Measurements from ENCODE around the gene DNASE1L3.
"Not testable (repeated sequence)": the region's sequence is repeated elsewhere in the genome, so short reads cannot be mapped to it uniquely, and the experiment has no call there.

DNASE1L3 gene

DNA sequence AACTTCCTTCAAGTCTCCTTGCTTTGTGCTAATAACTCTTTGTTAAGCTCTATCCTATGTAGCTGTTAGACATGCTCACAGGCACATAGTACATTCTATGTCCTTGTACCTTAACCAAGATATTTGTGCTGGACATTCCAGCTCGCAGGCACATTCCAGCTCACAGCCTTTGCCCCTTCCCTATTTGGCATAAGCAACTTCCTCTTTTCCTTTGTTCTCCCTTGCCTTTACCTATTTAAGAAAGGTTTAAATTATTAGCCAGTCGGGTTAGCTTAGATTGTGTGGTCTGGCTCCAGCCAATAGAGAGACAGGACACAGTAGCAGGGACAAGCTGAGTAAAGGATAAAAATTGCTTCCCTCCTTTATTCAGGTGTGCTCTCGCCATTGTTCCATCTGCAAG lies 9.3 kb downstream of the DNASE1L3 start:
- DNase-seq (ENCODE audit: low read depth), result not testable (repeated sequence)

DNA sequence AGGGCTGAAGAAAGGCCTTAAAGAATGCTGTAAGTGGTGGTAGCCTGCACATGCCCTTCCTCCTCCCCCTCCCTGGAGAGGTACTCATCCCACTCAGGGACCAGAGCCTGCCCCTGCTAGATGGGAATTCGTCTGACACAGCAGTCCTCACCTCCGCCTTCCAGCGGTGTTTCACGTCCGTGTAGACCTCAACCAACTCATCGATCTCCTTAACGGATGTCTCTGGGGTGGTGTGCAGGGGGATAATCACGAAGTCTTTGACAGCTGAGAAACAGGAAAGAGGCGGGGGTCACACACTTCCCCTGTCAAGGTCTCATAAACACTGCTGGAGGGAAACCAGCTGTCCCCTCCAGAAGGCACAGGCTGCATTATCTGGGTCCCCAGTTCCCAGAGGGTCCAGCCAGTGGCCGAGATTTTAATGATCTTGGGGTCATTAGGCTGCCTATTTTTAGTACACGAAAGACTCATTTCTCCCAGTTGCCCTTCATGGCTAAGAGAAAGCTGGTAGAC lies 9.9 kb downstream of the DNASE1L3 start:
- no peak for DNase-seq (ENCODE audit: low read depth)

DNA sequence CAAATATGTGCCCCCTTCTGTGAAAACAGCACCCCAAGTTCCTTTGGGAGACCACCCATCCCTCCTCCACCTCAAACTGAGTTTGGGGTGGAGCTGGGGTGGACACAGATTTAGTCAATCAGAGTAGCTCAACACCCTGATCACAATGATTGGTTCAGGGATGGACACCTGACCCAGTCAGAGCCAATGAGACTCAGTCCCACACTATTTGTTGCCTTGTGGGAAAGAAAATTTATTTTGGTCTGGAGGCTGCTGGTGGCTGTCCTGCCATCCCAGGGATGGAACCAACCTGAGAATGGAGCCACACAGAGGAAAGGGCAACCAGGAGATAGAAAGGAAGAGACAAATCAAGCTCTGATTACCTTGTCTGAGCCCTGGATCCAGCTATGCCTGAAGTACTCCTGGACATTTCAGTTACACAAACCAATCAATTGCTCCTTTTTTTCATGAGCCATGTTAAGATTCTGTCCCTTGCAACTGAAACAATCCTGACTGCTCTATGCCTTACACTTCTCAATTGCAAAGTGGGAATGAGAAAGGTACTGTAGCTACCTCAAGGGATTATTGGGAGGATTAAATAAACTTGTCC lies 10.6 kb downstream of the DNASE1L3 start:
- no peak for DNase-seq (ENCODE audit: low read depth)

DNA sequence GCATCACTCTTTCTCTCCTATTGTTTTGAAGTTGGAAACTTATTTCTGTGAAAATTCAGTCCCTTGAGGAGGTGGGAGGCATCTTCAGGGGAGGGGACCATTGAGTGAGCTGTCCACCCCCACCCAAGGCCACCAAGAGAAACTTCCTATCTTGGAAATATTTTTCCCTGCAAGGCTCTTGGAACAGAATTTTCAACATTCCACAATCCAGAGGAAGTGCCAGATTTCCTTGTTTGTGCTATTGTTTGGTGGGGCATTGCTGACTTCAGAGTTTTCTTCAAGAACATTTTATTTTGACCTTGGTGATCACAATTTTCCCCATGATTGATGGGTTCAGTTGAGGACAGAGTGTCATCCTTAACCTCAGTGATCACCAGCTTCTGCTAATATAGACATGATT lies 12.0 kb downstream of the DNASE1L3 start:
- no peak for DNase-seq (ENCODE audit: low read depth)

DNA sequence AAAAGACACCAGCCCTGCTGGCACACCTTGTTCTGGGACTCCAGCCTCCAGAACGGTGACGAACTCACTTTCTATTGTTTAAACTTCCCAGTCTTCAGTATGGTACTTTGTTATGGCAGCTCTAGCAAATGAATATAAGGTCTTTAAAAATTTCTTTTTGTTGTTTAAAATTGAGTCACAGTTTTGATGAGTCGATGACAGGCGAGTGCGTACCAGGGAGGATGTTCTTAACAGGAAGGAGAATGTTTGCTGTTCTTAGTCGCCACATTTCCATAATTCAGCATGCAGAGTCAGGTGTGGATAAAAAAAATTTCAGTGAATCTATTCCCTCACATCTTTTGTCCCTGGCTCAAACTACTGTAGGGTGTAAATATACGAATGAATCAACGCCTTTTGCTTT lies 12.4 kb downstream of the DNASE1L3 start:
- no peak for DNase-seq (ENCODE audit: low read depth)

DNA sequence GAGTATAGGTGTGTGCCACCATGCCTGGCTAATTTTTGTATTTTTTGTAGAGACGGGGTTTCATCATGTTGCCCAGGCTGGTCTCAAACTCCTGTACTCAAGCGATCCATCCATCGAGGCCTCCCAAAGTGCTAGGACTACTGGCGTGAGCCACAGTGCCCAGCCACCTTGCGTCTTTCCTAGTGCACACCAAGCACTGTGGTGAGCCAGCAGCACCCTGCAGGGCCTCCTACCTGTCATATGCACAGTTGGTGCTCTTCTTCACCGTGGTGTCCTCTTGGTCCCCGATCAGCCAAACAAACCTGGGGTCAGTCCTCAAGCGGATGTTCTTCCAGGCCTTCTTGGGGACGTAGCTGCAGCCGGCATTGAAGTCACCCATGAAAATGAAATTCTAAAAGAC lies 13.2 kb downstream of the DNASE1L3 start:
- DNase-seq (ENCODE audit: low read depth), result no peak

DNA sequence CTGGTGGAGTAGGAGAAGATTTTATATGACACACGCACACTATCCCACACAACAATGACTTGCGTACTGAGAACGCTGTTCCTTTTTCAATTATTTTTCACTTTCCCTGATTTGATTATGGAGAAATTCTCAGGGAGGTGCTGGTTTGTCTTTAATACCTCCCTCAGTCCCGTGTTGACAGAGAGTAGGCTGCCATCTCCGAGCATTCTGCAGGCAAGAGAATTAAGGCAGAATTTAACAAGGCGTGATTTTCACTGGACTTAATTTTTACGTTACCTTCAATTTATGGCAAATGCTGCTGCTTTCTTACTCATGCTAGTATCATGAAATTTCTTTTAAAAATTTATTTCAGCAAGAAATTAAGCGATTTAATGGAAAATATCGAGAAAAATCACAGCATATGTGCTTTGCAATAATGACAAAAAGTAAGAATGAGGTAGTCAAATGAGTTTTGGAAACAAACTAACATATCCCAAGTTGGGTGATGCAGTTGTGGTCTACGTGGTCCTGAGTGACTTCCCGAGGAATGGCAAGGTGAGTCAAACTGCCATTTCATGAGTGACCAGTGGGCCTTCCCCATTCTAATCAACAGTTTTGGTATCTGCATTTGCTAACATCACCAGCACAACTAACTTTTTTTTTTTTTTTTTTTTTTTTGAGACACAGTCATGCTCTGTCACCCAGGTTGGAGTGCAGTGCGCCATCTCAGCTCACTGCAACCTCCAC lies 16.9 kb downstream of the DNASE1L3 start:
- no peak for DNase-seq (ENCODE audit: low read depth)

DNA sequence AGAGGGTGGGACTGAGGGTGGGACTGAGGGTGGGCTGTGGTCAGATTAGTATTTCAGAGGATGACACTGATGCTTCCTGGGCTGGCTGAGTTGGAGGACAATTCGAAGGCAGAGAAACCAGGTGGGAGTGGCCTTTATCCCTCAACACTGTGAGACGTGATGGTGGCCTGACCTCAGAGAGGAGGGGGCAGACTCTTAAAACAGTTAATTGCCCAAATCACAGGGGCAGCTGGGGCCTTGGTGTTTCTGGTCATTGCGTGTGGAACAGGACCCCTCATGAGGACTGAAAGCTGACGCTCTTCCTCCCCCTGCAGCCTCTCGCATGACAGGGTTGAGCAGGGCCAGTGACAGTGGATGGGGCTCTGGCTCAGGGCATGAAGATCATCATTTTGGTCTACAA lies 18.7 kb downstream of the DNASE1L3 start:
- no peak for DNase-seq (ENCODE audit: low read depth)

DNA sequence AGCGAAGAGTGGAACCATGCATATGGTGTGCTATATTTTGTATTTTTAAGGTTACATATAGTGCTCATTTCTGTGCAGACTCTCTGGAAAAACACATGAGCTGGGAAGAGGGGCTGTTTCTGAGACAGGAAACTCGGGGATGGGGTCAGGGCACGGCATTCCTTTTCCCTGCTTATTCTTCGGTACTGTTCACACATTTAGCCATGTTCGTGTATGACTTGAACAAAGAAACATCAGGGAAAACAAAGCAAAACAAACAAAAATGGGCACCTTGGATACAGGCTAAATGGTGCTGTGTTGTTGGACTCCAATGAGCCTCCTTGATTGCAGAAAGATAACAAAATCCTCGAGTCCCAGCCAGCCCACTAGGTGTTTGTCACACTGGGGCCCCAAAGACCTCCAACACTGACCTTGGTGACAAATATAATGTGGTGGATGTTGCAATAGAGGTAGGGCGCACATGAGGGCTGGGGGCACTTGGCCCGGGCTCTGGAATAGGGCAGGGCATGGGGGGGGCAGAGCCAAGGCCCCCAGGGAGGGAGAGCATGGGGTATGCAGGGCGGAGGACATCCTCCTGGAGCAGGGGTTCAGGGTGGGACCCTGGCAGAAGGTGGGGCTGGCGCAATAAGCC lies 19.3 kb downstream of the DNASE1L3 start:
- DNase-seq (ENCODE audit: low read depth), result no peak

DNA sequence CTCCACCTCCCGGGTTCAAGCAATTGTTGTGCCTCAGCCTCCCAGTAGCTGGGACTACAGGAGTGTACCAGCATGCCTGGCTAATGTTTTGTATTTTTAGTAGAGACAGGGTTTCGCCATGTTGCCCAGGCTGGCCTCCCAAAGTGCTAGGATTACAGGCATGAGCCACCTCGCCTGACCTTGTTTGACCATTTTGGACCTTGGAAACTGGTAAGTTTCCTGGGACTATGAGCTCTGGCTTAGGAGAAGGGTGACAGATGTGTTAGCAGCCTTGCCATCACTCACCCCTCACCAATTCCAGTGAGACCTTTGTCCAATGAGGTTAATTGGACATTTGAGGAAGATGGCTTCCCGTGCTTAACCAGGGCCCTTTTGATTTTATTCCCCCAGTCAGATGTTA lies 19.9 kb downstream of the DNASE1L3 start:
- no peak for DNase-seq (ENCODE audit: low read depth)

DNA sequence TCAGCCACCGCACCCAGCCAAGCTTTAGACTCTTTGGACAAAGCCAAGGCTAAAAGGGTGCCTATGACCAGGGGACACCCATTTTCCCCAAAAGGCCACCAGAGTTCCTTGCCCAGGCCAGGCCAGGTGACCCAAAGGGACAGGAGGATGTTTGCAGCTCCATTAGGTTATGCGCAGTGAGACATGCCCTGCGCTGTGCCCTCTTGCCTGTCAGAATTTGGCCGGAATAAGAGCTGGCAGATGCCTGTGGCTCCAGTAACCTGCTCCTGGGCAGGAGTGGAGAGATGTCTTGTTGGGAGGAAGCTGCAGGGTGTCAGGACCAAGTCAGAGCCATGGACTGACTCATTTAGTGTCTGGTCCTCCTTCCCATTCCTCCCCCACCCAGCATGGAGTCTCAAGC lies 20.5 kb downstream of the DNASE1L3 start:
- DNase-seq (ENCODE audit: low read depth), result no peak

DNA sequence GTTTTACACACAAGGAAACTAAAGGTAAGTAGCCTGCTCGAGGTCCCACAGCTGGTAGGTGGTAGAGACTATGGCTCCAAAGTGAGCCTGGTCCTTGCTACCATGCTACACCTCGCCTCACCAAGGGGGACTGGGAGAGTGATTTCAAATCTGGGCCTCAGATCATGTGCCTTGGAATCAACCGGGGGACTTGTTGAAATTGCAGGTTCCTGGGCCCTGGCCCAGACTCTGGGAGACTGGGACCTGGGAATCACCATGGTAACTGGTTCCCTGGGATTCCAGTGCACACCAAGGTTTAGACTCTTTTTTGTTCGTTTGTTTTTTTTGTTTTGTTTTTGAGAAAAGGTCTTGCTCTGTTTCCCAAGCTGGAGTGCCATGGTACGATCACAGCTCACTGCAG lies 21.1 kb downstream of the DNASE1L3 start:
- DNase-seq (ENCODE audit: low read depth), result no peak

DNA sequence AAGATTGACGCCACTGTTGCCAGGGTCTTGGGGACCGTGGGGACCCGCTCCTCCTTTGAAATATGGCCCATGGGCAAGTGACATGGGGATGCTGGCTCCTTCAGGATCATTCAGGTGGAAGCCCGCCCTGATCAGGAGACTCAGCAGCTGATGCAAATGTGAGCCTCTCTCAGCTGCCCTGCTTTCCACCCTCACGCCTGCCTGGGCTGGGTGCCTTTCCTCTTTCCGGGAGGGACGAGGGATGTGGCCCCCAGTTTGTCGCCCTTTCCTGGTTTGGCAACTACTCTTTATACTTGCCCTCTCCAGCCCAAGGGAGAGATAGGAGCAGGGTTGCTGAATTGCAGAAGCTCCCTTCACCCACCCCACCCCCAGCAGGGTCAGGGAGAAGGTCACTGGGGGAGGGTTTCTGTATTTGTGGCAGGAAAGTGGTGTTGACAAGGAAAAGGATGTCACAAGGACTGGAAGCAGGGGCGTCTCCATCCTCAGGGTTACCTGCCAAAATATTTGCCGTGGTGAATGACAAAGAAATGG lies 21.8 kb downstream of the DNASE1L3 start:
- no peak for DNase-seq (ENCODE audit: low read depth)

DNA sequence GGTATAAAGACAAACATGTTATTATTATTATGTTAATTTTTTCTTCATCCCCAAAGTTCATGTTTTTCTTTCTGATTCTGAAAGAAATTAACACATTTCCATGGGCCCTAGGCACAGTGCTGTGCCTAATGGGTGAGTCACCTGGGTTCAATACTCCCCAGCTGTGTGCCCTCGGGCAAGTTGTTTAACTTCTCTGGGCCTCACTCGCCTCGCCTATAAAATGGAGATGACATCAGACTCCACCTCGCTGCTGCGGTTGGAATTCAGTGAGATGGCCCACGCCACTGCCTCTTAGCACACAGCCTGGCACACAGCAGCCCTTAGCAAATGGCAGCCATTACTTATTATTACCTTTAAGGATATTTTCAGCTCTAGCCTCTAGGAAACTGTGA lies 22.6 kb downstream of the DNASE1L3 start:
- DNase-seq (ENCODE audit: low read depth), result no peak

DNA sequence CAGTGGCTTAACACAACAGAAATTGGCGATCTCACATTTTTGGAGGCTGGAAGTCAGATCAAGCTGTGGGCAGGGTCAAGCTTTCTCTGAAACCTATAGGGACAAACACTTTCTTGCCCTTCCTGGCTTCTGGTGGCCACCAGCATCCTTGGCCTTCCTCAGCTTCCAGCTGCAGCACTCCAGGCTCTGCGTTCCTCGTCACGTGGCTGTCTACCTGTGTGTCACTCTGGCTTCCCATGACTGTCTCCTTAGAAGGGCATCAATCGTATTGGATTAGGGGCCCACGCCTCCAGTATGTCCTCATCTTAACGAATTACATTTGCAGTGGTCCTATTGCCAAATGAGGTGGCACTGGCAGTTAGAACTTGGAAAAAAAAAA lies 25.8 kb downstream of the DNASE1L3 start:
- DNase-seq (ENCODE audit: low read depth), result no peak

DNA sequence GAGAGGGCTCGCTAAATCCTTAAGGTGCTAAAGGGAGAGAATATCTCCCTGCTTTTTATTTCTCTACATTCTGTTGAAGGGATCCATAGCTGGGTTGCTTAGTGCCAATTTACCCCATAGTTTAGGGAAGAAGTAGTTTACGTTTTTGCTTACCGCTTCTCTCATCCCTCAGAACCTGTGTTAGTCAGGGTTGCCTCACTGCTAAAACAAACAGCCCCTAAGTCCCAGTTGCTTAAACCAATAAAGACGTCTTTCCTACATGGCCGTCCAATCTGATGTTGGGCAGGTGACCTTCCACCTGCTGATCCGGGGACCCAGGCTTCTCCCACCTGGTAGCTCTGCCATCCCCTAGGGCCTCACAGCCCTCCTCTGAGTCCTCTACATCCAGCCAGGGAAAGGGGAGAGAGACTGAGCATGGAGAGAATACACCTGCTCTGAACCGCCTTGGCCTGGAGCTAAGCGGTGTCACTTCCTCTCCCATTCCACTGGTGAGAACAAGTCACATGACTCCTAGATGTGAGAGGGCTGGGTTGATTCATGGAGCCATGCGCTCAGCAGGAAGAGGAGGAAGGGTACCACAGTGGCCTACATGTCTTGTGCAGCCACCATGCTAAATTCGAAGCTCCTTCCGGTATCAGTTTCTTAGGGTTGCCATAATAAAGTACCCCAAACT lies 26.3 kb downstream of the DNASE1L3 start:
- DNase-seq (ENCODE audit: low read depth), result no peak

DNA sequence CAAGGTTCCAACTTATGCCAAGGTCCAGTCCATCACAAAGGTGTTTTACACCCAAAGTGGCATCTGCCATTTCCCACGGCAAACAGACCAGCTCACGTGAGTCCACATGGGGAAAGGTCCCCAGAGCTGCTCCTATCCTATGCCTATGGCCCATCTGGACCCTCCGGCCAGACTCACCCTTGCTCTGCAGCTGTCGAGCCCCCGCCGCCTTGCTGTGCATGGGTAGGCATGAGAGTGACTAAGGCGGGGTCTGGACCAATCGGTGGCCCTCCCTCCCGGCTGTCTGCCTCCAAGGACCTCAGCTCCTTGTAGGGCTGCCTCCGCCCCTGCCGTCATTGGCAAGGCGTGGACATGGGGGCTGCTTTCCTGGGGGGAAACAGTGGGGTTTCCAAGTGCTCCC lies 26.9 kb downstream of the DNASE1L3 start:
- no peak for DNase-seq (ENCODE audit: low read depth)

DNA sequence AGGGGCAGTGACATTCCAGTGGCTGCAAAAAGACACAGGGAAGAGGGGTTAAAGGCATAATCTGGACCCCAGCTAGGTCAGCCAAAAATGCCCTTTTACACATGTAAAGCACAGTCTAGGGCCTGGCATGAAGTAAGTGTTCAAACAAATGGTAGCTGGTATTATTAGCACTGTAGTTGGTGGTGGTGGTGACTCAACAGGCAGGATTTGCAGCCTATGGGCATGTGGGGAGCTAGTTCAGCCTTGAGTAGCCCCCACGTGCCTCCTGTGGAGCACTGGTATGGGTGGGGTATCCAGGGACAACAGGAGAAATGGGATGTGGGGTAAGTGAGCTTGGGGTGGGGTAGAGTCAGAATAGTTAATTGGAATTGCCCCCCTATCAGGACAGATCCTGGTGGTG lies 27.6 kb downstream of the DNASE1L3 start:
- no peak for DNase-seq (ENCODE audit: low read depth)

DNA sequence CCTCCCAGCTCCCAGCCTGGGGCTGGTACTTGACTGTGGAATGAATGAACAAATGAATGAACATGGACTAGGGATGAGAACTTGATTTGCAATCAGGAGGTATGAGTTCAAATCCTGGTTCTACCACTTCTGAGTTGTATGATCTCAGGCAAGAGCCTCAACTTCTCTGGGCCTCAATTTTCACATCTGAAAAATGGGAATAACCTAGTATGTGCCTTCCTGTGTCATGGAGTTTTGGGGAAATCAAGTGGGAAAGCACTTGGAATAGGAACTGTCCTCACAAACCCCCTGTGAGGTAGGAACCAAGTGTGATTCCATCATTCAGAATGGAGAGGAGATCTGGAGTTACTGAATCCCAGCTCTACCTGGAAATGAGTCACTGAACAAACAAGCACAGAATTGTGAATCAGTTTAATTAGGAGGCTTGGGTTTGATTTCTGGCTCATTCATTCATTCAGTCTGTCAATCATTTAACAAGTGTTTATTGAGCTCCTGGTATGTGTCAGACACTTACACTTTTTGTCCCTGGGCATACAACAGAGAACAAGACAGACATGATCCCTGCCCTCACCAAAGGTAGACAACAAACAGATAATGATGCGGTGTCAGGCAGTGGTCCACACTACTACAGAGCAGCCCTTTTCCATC lies 29.7 kb downstream of the DNASE1L3 start:
- DNase-seq (ENCODE audit: low read depth), result no peak

DNA sequence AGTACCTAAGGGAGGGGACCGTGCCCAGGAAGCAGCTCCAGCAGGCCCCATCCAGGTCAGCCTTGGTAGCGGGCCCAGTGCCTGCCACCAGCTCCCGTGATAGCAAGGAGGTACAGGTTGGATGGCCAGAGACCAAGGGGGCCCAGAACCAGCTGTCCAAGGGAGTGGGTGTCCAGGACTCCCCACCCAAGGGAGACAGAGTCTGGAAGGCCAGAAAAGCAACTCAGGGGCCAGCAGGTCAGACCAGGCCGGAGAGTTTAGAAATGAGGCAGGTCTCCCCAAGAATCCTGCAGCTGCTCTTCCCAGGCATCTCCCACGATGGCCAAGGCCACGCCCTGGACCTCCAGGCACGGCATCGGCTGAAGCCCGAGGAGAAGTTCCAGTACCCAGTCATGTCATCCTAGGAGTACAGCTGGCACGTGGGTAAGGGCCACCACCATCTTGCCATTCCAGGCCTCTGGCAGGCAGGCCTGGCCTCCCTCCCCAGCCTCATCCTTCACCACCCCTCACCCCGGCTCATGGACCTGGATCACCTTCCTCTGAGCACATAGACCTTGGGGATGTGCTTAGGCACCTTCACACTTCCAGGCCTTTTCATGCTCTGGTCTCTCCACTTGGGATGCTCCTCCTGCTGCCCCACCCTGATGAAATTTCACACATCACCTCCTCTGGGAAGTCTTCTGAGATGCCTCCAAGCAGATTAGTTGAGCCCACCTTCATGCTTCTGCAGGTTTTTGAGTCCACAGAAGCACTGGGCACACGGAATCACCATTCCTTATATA lies 30.5 kb downstream of the DNASE1L3 start:
- no peak for DNase-seq (ENCODE audit: low read depth)
